GM12878 (cell line): ENCODE measurements around the gene KDELR1. TPM values are rescaled to one million over a fixed set of nuclear protein-coding genes. Genes with fewer than 3 reads are reported as not detected.

Experiments
- ATAC-seq: fragments of 200-7000 bp; cut with Tn5 transposase; 3 replicates; pipeline ENCODE4 v1.9.1; 2020; ENCODE audit warnings: mild to moderate bottlenecking, moderate library complexity
- BruUV-seq: library from RNA; stranded (reverse); fragments of 400-500 nt; replicated peaks from 2 replicates; lab custom pipeline; 2021; lab: Mats Ljungman, UMichigan
- CTCF ChIA-PET: fragments of 300-600 bp; sonication (Branson Sonifier 250); formaldehyde crosslinking; extraction: SDS; loops from one replicate; lab custom pipeline; 2021; ENCODE audit warnings: inconsistent platforms; lab: Yijun Ruan, JAX
- POLR2A ChIA-PET: fragments of 350-600 bp; formaldehyde crosslinking; extraction: SDS; loops from one replicate; lab custom pipeline; 2021; ENCODE audit warnings: inconsistent platforms; lab: Charles Lee
- RAD21 ChIA-PET: fragments of 300-600 bp; sonication (Branson Sonifier 250); formaldehyde crosslinking; loops from one replicate; lab custom pipeline; 2023; ENCODE audit warnings: antibody characterized with exemption; ENCODE audit not compliant: unreplicated experiment; lab: Charles Lee
- SMC1A ChIA-PET: fragments of 300-600 bp; sonication (Branson Sonifier 250); formaldehyde crosslinking; loops from one replicate; lab custom pipeline; 2023; ENCODE audit not compliant: unreplicated experiment, uncharacterized antibody; lab: Charles Lee
- DNase-seq: peaks from one replicate; pipeline ENCODE4 v3.0.0-alpha.2; 2011; ENCODE audit warnings: low read depth, low spot score
- FAIRE-seq: peaks from 3 replicates; lab custom pipeline; 2011; peaks lifted over from hg19 to GRCh38; lab: Jason Lieb, UNC
- H2AFZ ChIP-seq: 2 replicates; pipeline ENCODE4 v1.6.0; 2011; ENCODE audit warnings: low read depth, low read length, control low read depth; ENCODE audit not compliant: control insufficient read depth
- H3K27ac ChIP-seq: 2 replicates; pipeline ENCODE4 v1.5.1; 2011; ENCODE audit warnings: control low read depth; ENCODE audit not compliant: control insufficient read depth, insufficient read depth
- H3K27me3 ChIP-seq, 2 experiments: replicated peaks in 1 of 2; 2 replicates each; pipeline versions ENCODE4 v1.6.0 to v1.6.1; 2011; ENCODE audit warnings: low read length in 1 of 2; ENCODE audit not compliant: control insufficient read depth in 2 of 2, insufficient read depth in 2 of 2
- H3K36me3 ChIP-seq, 2 experiments: 2 replicates each; pipeline ENCODE4 v1.5.1; 2011; ENCODE audit warnings: low read length in 1 of 2; ENCODE audit not compliant: control insufficient read depth in 2 of 2, insufficient read depth in 2 of 2
- H3K4me1 ChIP-seq: 2 replicates; pipeline ENCODE4 v1.6.1; 2011; ENCODE audit warnings: mild to moderate bottlenecking, low read length, moderate library complexity, mixed read lengths; ENCODE audit not compliant: control insufficient read depth, insufficient read depth
- H3K4me2 ChIP-seq: 2 replicates; pipeline ENCODE4 v1.6.0; 2011; ENCODE audit warnings: control low read depth; ENCODE audit not compliant: control insufficient read depth, insufficient read depth
- H3K4me3 ChIP-seq: fragments of 200-600 bp; sonication (generic); 2 replicates; pipeline ENCODE4 v1.5.1; 2016
- H3K79me2 ChIP-seq: 2 replicates; pipeline ENCODE4 v1.6.0; 2011; ENCODE audit warnings: low read length; ENCODE audit not compliant: control insufficient read depth, insufficient read depth
- H3K9ac ChIP-seq: 2 replicates; pipeline ENCODE4 v1.8.0; 2011; ENCODE audit warnings: low read length, control low read depth, mixed read lengths; ENCODE audit not compliant: control insufficient read depth, insufficient read depth
- H3K9me3 ChIP-seq: replicated peaks from 3 replicates; pipeline ENCODE4 v1.5.1; 2011; ENCODE audit warnings: mild to moderate bottlenecking, low read length; ENCODE audit not compliant: control insufficient read depth, insufficient read depth
- H4K20me1 ChIP-seq: 2 replicates; pipeline ENCODE4 v1.6.0; 2011; ENCODE audit not compliant: control insufficient read depth, insufficient read depth
- BACH1 ChIP-seq: fragments of 450-650 bp; IDR thresholded peaks from 2 replicates; pipeline ENCODE4 v1.6.1; 2017; ENCODE audit warnings: mild to moderate bottlenecking, borderline replicate concordance
- DPF2 ChIP-seq: fragments of 450-650 bp; IDR thresholded peaks from 2 replicates; pipeline ENCODE4 v1.6.1; 2017; ENCODE audit warnings: mild to moderate bottlenecking
- ELK1 ChIP-seq: IDR thresholded peaks from 2 replicates; pipeline ENCODE4 v1.6.1; 2012; ENCODE audit warnings: low read depth, low read length, improper control_type of control experiment
- HDAC6 ChIP-seq: fragments of 200-600 bp; sonication (generic); IDR thresholded peaks from one replicate; pipeline ENCODE4 v1.8.0; 2017; ENCODE audit warnings: antibody characterized with exemption; ENCODE audit not compliant: unreplicated experiment
- MAX ChIP-seq: IDR thresholded peaks from 2 replicates; pipeline ENCODE4 v1.6.1; 2012; ENCODE audit warnings: low read depth, low read length, improper control_type of control experiment
- MTA2 ChIP-seq: fragments of 450-650 bp; IDR thresholded peaks from 2 replicates; pipeline ENCODE4 v1.6.1; 2016; ENCODE audit warnings: low read depth, mild to moderate bottlenecking, moderate library complexity
- PRDM15 ChIP-seq: fragments of 450-650 bp; formaldehyde crosslinking; IDR thresholded peaks from 2 replicates; pipeline ENCODE4 v1.4.0; 2020; ENCODE audit warnings: mild to moderate bottlenecking, moderate library complexity
- ZSCAN29 ChIP-seq: fragments of 450-650 bp; IDR thresholded peaks from 2 replicates; pipeline ENCODE4 v1.6.1; 2017; ENCODE audit warnings: mild to moderate bottlenecking, moderate library complexity
- WGBS: methylation state at CpG from one replicate; pipeline ENCODE4 v1.1.6; 2016; ENCODE audit warnings: low lambda C conversion rate; ENCODE audit not compliant: insufficient replicate concordance, insufficient coverage; ENCODE audit errors: missing lambda C conversion rate; 5-methylcytosine and 5-hydroxymethylcytosine counted together
- in situ Hi-C: fragments of 300-500 bp; cut with MboI; formaldehyde crosslinking; loops from 9 replicates; pipeline ENCODE4 v1.14.3; 2018; ENCODE audit warnings: mixed read lengths
- intact Hi-C: fragments of 100-400 bp; cut with micrococcal nuclease; formaldehyde crosslinking; loops from one replicate; pipeline ENCODE4 v1.14.2; 2022; ENCODE audit not compliant: unreplicated experiment
- polyA plus RNA-seq, 11 experiments: library from polyadenylated mRNA; depleted of rRNA in 4 of 11; unstranded in 6 of 11; stranded (reverse) in 5 of 11; fragments of >200 nt; fragmentation: Nextera tagmentation in 4 of 11; fragmentation: Illumina TruSeq in 1 of 11; extraction: Ambion mirVana in 4 of 11; extraction: Trizol in 1 of 11; gene quantifications; 1 replicate in 1 of 11; 2 replicates in 10 of 11; pipeline versions ENCODE4 v1.2.1 to v1.2.3, GENCODE V29; 2011 to 2016; ENCODE audit warnings: inconsistent platforms in 2 of 11, missing spikeins in 2 of 11, low read depth in 1 of 11
- total RNA-seq, 4 experiments: library from RNA; depleted of rRNA in 3 of 4; stranded (reverse); fragments of >200 nt in 3 of 4; fragmentation: Illumina TruSeq in 1 of 4; extraction: Trizol in 1 of 4; gene quantifications; 2 replicates each; pipeline versions ENCODE4 v1.2.1 to v1.2.3, GENCODE V29; 2013 to 2021

Gene KDELR1
- total and polyA plus RNA-seq, 10 of the 15 experiments (the other 5 are each of a cell fraction or from before 2014, with no cell fraction given) = 2.3 to 71.0 (median 45.2) TPM

DNA sequence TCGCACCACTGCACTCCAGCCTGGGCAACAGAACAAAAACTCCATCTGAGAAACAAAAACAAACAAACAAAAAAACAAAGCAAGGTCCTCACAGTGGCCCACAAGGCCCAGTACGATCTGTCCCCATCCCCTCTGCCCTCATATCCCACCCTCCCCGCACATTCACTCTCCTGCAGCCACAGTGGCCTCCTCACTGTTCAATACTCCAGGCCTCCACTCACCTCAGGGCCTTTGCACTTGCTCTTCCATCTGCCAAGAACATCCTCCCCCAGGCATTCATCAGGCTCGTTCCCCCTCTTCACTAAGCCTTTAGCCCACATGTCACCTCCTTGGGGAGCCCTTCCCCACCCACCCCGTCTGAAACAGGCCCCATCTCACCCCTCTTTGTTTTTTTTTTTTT is 32.2 kb downstream of the KDELR1 start:
- intact Hi-C loops = no loop called here
- ChIA-PET RAD21 (no interaction called here), CTCF (interaction anchor here (0.8 to 1.6 kb wide), 3 partner anchors 26 to 230 kb away, joined by 3 to 5 read pairs (median 4); no protein-coding TSS in a partner anchor), SMC1A (no interaction called here), POLR2A (interaction anchor here (0.6 kb wide), 1 partner anchor 13 kb away, joined by 3 read pairs; no protein-coding TSS in a partner anchor)
- 88% methylated on average over 5 of the region's 5 CpGs for WGBS
- H3K36me3 ChIP-seq = no peaks in the 10 kb centered on the region; a peak in 1 of 4 replicates
- in situ Hi-C loops = no loop called here
- H3K4me1 ChIP-seq = peaks cover 3% of the 10 kb centered on the region; the same call in 1 of the 2 replicates
- ATAC-seq (no peak), FAIRE-seq (no peak), DNase-seq (no peak)
- H3K4me2 ChIP-seq = no peak overlapping the region
- H2AFZ ChIP-seq = no peak overlapping the region
- H3K9ac ChIP-seq = no peak overlapping the region
- no peak overlapping the region for H3K27ac ChIP-seq
- no peaks in the 10 kb centered on the region for H3K9me3 ChIP-seq
- no peaks in the 10 kb centered on the region for H4K20me1 ChIP-seq
- no peaks in the 10 kb centered on the region for H3K27me3 ChIP-seq
- no peak overlapping the region for H3K4me3 ChIP-seq
- peaks cover 3% of the 10 kb centered on the region for H3K79me2 ChIP-seq
- TF ChIP-seq PRDM15 (no peak), MAX (no peak), MTA2 (no peak), BACH1 (no peak), HDAC6 (no peak), ZSCAN29 (no peak), DPF2 (no peak), ELK1 (no peak)
- no TSS peak for BruUV-seq
